Esophagus muscularis mucosa (tissue), 4 donors: ENCODE data around the gene BTBD7. TPM values are rescaled to one million over a fixed set of nuclear protein-coding genes. Genes with fewer than 3 reads are reported as not detected.

Experiments used
- DNase-seq: peaks from one replicate; pipeline ENCODE4 v3.0.0-alpha.2; 2017; ENCODE audit errors: extremely low spot score
- H3K27ac ChIP-seq, 4 donors: fragments of 200-600 bp; sonication (generic); replicated peaks in 1 of 4; 1 replicate in 3 of 4; 2 replicates in 1 of 4; pipeline ENCODE4 v1.5.1; 2016 to 2019; ENCODE audit warnings: mild to moderate bottlenecking in 1 of 4
- H3K27me3 ChIP-seq, 4 donors: fragments of 200-600 bp; sonication (generic); one replicate each; pipeline versions ENCODE4 v1.5.1 to v1.6.0; 2016 to 2019
- H3K36me3 ChIP-seq, 4 donors: fragments of 200-600 bp; sonication (generic); one replicate each; pipeline ENCODE4 v1.5.1; 2016 to 2019
- H3K4me1 ChIP-seq, 4 donors: fragments of 200-600 bp; sonication (generic); one replicate each; pipeline ENCODE4 v1.5.1; 2016 to 2019
- H3K4me3 ChIP-seq, 4 donors: fragments of 200-600 bp; sonication (generic); 1 replicate in 2 of 4; 2 replicates in 2 of 4; pipeline ENCODE4 v1.5.1; 2016 to 2019; ENCODE audit warnings: mild to moderate bottlenecking in 4 of 4, moderate library complexity in 1 of 4
- H3K9me3 ChIP-seq, 4 donors: fragments of 200-600 bp; sonication (generic); 1 replicate in 3 of 4; 2 replicates in 1 of 4; pipeline ENCODE4 v1.5.1; 2016 to 2019
- CTCF ChIP-seq, 3 experiments: fragments of 200-600 bp in 2 of 3; fragments of 450-650 bp in 1 of 3; sonication (generic) in 2 of 3; IDR thresholded peaks; one replicate each; pipeline ENCODE4 v1.5.1; 2017 to 2019; ENCODE audit warnings: antibody characterized with exemption in 3 of 3, mild to moderate bottlenecking in 2 of 3, moderate library complexity in 1 of 3
- EP300 ChIP-seq: sonication (generic); formaldehyde crosslinking; IDR thresholded peaks from one replicate; pipeline ENCODE4 v1.6.1; 2017; ENCODE audit warnings: antibody characterized with exemption
- POLR2A ChIP-seq: fragments of 450-650 bp; IDR thresholded peaks from one replicate; pipeline ENCODE4 v1.6.1; 2017; ENCODE audit warnings: antibody characterized with exemption, moderate library complexity, mild to moderate bottlenecking, low read depth
- POLR2AphosphoS5 ChIP-seq, 2 donors: sonication (generic); formaldehyde crosslinking; IDR thresholded peaks; one replicate each; pipeline ENCODE4 v1.6.1; 2017; ENCODE audit warnings: antibody characterized with exemption in 2 of 2
- WGBS: methylation state at CpG from one replicate; pipeline ENCODE4 v1.1.5; 2018; 5-methylcytosine and 5-hydroxymethylcytosine counted together
- intact Hi-C: fragments of 100-400 bp; cut with DNase I; formaldehyde crosslinking; loops from one replicate; pipeline ENCODE4 v1.15.1; 2023
- total RNA-seq, 4 donors: library from RNA; depleted of rRNA; stranded (reverse); fragments of >200 nt; gene quantifications; one replicate each; pipeline versions ENCODE4 v1.1.0 to v1.2.1, GENCODE V29; 2016

The BTBD7 gene
- total RNA-seq, 4 donors from 2014 or later: 28.8 to 35.7 (median 30.1) TPM

DNA sequence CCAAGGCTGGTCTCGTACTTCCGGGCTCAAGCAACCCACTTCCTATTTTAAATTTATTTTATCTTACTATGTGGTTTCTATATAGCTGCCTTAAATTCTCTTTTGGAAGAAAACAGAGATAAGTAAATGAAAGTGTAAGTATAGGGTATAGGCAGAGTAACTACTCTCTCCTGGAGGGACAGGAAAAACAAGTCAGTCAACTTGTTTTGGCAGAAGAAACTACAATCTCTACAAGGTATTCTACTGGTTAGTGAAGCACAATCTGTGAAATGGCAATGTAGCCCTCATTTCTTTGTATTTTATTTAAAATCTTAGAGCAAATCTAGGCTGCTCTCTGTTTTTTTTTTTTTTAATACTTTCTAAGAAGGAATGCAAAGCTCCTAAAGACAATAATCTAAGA is 70.4 kb downstream of the BTBD7 start:
- 95% methylated on average over 2 of the region's 2 CpGs for WGBS
- intact Hi-C loops: no loop called here
- no peak for TF ChIP-seq POLR2AphosphoS5 (IDR thresholded peaks at IDR 0.05)
- TF ChIP-seq CTCF (IDR thresholded peaks at IDR 0.05): no peak
- no peak for TF ChIP-seq EP300
- TF ChIP-seq POLR2A: no peak
- no peaks in the 10 kb centered on the region for H3K27me3 ChIP-seq
- H3K36me3 ChIP-seq: peaks cover 4 to 36% (median 25%) of the 10 kb centered on the region in 4 donors
- no peak for DNase-seq
- no peak overlapping the region for H3K4me3 ChIP-seq
- no peaks in the 10 kb centered on the region for H3K9me3 ChIP-seq
- H3K4me1 ChIP-seq: no peaks in the 10 kb centered on the region
- no peak overlapping the region for H3K27ac ChIP-seq

DNA sequence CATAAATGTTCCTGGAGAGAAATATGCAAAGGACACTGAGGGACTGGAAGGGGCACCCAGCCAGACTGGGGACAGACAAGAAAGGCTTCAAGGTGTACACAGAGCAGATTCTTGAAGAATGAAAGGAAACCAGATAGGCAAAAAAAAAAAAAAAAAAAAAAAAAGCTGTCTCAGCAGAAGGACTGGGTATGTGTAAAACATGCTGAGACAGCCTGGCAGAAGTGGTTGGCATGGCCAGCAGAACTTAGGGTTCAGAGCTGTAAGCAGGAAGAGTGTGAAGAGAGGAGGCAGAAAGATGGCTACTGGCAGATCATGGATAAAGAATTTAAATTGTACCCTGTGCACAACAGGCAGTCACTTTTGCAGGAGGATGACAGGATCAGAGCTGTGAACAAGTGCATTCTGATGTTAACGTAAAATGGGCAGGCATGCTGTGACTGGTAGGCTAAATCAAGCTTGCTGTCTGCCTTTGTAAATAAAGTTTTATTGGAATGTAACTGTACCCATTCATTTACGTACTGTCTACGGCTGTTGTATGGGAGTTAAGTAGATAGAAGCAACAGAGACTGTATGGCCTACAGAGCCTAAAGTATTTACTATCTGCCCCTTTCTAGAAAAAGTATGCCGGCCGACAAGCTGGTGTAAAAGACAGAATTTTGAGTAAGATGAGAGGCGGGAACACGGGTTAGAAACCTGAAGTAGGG is 83.6 kb downstream of the BTBD7 start:
- TF ChIP-seq POLR2A: no peak
- TF ChIP-seq CTCF (IDR thresholded peaks at IDR 0.05): no peak
- DNase-seq: peak; percentile 62
- H3K27me3 ChIP-seq: no peaks in the 10 kb centered on the region
- H3K4me3 ChIP-seq: no peak overlapping the region
- peaks cover 39 to 97% (median 82%) of the 10 kb centered on the region in 4 donors for H3K36me3 ChIP-seq
- H3K27ac ChIP-seq: no peak overlapping the region
- intact Hi-C loops: no loop called here
- 92% methylated on average over 7 of the region's 7 CpGs for WGBS
- H3K4me1 ChIP-seq: no peaks in the 10 kb centered on the region
- H3K9me3 ChIP-seq: no peaks in the 10 kb centered on the region

DNA sequence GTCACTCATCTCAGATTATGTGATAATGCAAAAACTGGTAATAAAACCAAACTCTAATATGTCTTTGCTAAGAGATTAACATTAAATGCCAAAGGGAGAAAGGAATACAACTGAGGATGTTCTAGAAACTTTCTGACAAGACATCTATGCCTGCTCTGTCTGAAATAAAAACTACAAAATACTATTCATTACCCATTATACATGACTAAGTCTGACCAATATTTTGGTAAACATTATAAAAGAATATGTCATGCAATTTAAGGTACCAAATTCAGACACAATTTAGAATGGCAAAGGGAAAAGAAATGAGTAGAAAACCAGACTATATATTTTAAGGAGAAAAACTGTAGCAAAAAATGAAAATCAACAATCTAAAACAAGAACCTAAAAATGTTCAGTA is 86.3 kb downstream of the BTBD7 start:
- H3K4me1 ChIP-seq: no peaks in the 10 kb centered on the region
- TF ChIP-seq EP300 (no peak), POLR2A (no peak), POLR2AphosphoS5 (IDR thresholded peaks at IDR 0.05) (no peak), CTCF (IDR thresholded peaks at IDR 0.05) (no peak)
- no peaks in the 10 kb centered on the region for H3K9me3 ChIP-seq
- H3K36me3 ChIP-seq: peaks cover 37 to 100% (median 90%) of the 10 kb centered on the region in 4 donors
- intact Hi-C loops: no loop called here
- H3K4me3 ChIP-seq: no peak overlapping the region
- H3K27me3 ChIP-seq: no peaks in the 10 kb centered on the region
- no peak overlapping the region for H3K27ac ChIP-seq
- DNase-seq: no peak

GRCh38 chr14:93245764-93246420 is 86.9 kb downstream of the BTBD7 start:
- intact Hi-C loops: no loop called here
- no peak overlapping the region for H3K4me3 ChIP-seq
- TF ChIP-seq CTCF (IDR thresholded peaks at IDR 0.05): no peak
- no peak for TF ChIP-seq EP300
- no peak for TF ChIP-seq POLR2AphosphoS5 (IDR thresholded peaks at IDR 0.05)
- no peak for TF ChIP-seq POLR2A
- H3K4me1 ChIP-seq: no peaks in the 10 kb centered on the region
- WGBS: 88% methylated on average over 10 of the region's 10 CpGs
- H3K36me3 ChIP-seq: peaks cover 30 to 100% (median 90%) of the 10 kb centered on the region in 4 donors
- H3K27ac ChIP-seq: no peak overlapping the region
- no peaks in the 10 kb centered on the region for H3K9me3 ChIP-seq
- no peaks in the 10 kb centered on the region for H3K27me3 ChIP-seq
- peak; percentile 74 for DNase-seq

DNA sequence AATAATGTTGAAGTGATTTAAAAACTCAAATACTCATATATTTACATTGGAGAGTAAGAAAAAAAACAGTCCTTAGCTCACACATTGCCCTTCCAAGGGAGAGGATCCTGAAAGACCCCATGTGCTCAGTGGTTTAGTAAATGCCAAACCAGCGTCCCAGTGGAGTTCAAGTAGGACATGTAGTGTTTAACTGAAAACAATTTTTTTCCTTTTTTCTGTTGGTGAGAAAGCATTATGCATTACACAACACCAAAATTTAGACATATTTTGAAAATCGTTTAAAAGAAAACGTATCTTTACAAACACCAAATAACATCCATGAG is 92.2 kb downstream of the BTBD7 start:
- H3K9me3 ChIP-seq: no peaks in the 10 kb centered on the region
- intact Hi-C loops: no loop called here
- H3K4me1 ChIP-seq: no peaks in the 10 kb centered on the region
- no peak overlapping the region for H3K27ac ChIP-seq
- H3K27me3 ChIP-seq: no peaks in the 10 kb centered on the region
- peaks cover 18 to 61% (median 58%) of the 10 kb centered on the region in 4 donors for H3K36me3 ChIP-seq
- H3K4me3 ChIP-seq: no peak overlapping the region
- 86% methylated on average over 3 of the region's 3 CpGs for WGBS
- DNase-seq: no peak
- TF ChIP-seq POLR2A (no peak), EP300 (no peak), CTCF (IDR thresholded peaks at IDR 0.05) (no peak), POLR2AphosphoS5 (IDR thresholded peaks at IDR 0.05) (no peak)
